GM12872 (cell line): Measurements from ENCODE around the gene FOLR2.

Experiments
- TF ChIP-seq, protein P1 (sequence below): IDR thresholded peaks from 3 replicates; pipeline ENCODE4 v1.5.1; 2011; ENCODE audit warnings: low read depth, mild to moderate bottlenecking, low read length, moderate library complexity; ENCODE audit not compliant: insufficient read depth

The FOLR2 gene

DNA sequence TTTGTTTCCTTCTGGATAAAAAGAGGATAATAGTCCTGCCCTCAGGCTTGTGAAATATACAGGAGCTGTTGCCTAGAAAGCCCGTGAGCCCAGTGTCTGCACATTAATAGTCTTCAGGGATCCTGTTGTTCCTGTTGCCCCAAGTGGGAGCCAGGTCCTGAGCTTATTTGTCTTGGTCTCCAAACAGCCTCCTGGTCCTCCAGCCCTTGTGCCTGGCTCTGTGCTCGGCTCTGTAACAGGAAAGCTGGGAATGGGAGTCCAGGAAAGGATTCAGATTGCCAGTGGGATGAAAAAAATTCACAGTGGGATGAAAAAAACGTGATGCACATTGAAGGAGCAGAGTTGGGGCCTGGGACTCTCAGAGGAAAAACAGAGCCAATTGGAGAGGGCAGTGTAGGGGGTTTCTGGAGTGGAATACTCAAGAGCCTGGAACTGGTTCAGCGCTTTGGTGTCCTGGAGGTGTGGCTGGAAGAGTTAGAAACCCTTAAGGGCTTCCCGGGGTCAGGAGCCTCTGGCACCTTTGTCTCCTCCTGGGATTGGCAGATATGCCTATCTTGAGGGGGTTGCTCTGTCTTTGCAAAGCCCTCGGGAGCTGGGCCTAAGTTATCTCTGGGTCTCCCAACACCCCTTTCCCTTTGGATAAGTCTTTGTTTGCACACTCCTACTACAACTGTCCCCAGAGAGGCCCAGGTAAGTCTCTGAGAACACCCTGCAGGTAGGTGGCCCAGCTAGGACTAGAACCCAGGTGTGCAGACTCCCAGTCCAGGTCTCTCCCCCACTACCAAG lies 5.7 kb downstream of the FOLR2 start:
- TF ChIP-seq, protein P1, sequence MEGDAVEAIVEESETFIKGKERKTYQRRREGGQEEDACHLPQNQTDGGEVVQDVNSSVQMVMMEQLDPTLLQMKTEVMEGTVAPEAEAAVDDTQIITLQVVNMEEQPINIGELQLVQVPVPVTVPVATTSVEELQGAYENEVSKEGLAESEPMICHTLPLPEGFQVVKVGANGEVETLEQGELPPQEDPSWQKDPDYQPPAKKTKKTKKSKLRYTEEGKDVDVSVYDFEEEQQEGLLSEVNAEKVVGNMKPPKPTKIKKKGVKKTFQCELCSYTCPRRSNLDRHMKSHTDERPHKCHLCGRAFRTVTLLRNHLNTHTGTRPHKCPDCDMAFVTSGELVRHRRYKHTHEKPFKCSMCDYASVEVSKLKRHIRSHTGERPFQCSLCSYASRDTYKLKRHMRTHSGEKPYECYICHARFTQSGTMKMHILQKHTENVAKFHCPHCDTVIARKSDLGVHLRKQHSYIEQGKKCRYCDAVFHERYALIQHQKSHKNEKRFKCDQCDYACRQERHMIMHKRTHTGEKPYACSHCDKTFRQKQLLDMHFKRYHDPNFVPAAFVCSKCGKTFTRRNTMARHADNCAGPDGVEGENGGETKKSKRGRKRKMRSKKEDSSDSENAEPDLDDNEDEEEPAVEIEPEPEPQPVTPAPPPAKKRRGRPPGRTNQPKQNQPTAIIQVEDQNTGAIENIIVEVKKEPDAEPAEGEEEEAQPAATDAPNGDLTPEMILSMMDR = no peak

DNA sequence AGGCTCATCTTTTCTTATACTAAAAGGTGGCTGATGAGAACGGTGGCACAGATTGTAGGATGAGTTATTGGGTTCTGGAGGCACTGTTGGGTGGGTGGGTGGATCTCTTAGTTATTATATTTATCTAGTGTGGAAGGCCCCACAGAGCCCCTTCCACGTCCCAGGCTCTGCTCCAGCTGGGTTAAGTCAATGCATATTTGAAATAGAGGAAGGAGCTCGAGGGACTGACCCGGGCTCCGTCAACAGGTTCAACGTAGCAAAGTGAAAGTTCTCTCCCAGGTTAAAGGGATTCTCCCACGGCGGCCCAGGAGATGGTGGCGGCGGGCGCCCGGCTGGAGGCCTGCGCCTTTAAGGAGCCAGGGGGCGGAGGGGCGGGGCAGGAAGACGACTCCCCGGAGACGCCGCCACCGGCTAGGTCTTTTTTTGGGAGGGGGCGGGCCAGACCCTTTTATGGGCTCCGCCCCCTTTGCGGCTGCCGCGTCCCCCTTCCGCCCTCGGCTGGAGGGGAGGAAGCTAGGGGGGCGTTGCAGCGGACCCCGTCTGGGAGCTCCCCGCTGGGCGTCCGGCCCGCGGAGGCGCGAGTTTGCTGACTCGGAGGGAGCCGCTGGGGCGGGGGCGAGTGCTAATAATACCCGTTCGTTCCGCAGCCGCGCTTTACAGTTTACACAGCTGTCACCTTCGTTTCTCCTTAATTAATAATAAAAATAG lies 6.5 kb downstream of the FOLR2 start:
- TF ChIP-seq, protein P1 = no peak

DNA sequence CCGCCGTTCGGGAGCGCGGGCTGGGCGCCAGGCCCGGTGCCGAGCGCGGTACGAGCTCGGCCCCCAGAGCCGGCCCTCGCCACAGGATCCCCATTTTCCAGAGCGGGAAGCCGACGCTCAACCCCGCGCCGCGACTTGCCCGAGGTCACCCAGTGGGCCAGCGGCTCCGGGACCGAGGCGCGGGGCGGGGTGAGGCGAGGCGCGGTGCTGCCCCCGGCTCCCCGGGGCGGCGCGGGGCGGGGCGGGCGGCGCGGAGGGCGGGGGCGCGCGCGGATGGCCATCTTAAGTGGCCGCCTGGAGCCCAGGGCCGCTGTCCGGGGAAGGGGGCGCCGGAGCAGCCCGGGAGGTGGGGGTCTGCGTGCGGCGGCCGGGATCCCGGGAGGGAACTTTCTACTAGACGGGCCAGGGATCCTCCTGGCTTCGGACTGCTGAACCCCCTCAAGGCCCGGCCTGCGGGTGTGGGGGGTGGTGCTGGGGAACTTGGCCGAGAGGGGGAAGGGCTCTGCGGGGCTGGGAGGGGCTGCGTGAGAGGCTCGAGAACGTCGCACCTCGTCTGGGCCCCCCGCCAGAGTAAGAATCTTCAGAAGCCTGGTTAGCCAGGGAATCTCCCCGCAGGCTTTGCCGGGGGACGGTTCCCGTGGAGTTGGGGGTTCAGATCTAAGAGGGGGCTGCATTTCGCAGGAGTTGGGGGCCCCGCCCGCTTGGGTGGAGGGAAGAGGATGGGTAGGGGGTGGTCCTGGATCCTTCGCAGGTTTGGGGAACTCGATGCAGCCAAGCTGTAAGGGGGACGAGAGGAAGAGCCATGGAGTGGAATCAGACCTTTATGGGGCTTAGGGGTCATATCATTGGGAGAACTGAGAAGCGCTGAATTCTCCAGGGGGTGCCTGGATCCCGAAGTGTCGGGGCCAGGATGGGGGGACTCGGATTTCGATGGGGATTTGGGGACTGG lies 7.3 kb downstream of the FOLR2 start:
- TF ChIP-seq, protein P1 = no peak

DNA sequence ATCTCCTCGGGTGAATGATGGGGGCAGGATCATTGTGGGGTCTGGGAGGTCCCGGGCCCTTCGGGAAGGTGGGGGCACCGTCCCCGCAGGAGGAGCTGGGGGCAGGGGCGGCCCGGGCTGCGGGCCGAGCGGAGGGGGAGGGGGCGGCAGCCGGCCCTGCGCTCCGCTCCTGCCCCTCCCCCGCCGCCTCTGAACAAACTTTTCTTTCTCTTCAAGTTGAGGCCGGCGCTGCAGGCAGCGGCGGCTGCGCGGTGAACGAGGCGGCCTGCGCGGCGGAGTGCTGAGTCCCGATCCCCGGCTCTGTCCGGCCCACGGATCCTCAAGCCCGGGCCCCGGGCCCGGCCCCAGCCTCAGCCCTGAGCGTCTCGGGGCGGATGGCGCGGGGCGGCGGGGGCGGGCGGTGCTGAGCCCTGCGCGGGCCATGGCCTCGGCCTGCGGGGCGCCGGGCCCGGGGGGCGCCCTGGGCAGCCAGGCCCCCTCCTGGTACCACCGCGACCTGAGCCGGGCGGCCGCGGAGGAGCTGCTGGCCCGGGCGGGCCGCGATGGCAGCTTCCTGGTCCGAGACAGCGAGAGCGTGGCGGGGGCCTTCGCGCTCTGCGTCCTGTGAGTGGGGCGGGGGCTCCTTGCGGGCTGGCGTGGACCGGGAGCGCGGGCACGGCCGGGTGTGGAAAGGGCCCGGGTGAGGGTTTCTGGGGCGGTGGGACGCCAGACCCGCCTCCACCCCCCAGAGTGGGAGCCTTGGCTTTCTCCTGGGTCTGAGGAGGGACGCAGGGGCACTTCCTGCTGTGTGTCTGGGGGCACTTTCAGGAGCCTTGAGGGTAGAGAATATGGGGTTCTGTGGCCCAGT lies 8.2 kb downstream of the FOLR2 start, which contains the start of gene INPPL1:
TSS of gene INPPL1 (plus strand) at position 204 of the 847 bp plus-strand sequence. CDS start at position 422, 218 bp downstream.
- TF ChIP-seq, protein P1 = no peak

DNA sequence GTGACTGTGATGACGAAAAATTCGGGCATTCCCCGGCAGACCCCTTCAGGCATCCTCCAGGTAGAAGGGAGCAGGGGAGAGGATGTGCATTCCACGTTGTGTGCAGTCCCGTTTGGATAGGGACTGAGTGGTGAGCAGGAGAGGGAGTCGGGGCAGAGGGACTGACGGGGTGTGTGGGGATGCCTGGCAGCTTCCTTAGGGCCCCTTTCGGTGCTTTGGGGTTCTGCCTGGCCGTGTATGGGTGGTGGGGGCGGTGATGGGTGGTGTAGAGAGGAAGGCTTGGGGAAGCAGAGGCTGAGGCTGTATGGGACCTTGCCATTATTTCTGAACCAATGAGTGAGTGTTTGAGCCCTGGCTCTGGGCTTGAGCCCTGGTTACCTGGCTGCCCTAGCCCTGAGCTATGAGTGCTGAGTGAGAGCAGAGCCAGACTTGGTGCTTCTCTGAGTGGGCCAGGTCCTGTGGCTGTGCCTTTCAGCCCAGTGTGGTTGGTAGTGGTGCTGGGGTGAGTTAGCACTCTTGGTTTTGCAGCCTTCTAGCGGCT lies 8.9 kb downstream of the FOLR2 start:
- TF ChIP-seq, protein P1 = no peak

DNA sequence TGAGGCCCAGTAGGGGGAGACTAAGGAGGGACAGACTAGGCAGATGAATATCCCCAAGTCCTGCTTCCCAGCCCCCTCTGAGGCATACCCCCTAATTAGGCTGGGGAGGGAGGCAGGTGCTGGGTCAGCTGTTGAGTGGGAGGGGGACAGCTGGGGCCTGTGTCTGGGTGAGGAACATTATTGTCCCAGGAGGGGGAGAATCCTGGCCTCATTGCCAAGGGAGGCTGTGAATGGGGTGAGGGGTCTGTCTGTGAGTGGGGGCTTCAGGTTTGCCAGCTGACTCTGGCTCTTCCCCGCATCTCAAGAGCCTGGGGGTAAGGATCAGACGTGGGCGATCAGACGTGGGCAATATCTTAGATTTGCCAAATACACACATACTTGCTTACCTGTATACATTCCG lies 10.1 kb downstream of the FOLR2 start:
- TF ChIP-seq, protein P1 = no peak
